GM21529 (cell line): ENCODE results near the gene MCM6.
"Not testable (repeated sequence)": the region's sequence is repeated elsewhere in the genome, so short reads cannot be mapped to it uniquely, and the experiment has no call there.

Experiments
- ATAC-seq: cut with Tn5 transposase; IDR thresholded peaks from one replicate; pipeline ENCODE4 v1.9.1; 2021; ENCODE audit not compliant: unreplicated experiment

Gene MCM6

DNA sequence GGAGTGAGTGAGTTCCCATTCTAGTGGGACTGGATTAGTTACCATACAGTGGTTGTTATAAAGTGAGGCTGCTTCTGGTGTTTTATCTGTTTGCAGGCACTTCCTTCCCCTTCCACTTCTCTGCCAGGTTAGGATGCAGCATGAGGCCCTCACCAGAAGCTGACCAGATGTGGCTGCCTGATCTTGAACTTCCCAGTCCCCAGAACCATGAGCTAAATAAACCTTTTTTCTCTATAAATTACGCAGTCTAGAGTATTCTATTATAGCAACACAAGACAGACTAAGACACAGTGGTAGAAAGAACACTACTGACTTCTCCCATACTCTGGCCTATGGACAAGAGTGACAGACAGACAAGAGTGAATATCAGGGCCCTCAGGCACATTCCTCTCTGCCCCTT, 53.4 kb downstream of the MCM6 start:
- no peak for ATAC-seq

DNA sequence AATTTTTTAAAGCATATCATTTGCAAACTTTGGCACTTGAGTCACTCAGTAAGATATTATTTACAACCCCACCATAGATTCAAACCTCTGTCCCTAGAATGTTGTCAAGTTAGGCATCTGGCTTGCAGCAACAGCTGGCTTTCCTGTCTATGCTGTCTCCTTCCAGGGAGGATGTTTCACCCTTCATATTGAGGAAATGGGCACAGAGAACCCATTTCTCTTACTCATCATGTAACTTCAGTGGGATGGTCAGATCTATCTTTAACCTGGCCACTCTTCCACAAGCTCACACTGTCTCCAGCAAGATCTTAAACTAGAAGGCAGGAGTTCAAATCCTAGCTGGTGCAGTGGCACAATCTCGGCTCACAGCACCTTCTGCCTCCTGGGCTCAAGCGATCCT, 55.1 kb downstream of the MCM6 start:
- no peak for ATAC-seq

DNA sequence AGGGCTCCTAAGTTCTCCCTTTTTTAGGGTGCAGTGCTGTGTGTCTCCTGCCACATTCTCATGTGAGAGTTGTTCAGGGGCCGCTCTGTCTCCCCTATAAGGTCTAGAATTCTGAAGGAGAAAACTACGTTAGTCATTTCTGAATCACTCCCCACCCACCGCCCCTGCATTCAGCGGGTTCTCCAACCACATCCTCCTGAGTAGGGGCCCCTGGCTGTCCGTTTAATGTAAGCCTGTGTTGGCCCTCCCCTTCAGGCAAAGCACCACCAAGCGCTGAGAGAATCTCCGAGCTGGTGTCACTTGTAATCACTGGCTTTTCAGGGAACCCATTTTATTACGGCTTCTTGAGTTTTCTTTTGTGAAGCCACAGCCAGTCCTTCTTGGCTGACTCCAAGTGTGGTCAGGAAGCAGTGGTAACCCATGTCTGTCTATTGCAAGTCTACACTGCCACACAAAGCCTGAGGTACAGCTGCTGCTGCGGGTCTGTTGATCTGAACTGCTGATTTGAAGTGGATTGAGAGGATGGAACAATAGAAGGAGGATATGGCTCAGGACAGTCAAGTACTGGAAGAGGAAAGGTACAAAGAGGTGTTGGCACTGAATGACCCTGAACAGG, 56.1 kb downstream of the MCM6 start:
- ATAC-seq = peak; percentile 91

DNA sequence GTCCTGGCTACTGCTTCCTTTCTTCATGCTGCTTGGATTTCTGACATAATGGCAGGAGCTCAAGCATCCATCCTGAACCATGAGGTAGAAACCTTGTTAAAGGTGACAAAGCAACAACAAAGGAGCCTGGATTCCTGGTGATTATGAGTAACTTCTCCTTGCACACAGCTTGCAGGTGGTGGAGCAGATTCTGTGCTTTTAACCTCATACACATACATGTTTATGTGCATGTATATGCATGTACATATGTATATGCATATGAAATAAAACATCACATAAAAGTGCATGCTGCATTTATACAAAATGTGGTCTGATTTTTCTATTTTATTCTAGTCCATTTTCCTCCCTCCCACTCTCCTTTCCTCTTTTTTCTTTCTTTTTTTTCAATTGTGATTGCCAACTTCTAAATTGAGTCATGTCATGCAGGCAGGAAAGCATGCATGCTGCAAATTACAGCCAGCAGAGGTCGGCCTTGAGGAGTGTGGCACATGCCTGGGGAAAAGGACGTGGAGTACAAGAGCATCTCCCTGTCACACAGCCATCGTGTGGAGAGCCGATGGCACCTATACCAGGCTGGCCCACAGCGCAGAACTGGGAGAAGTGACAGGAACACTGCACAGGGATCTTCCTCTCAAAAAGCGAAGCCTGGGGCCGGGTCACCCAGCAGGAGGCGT, 57.2 kb downstream of the MCM6 start:
- no peak for ATAC-seq

DNA sequence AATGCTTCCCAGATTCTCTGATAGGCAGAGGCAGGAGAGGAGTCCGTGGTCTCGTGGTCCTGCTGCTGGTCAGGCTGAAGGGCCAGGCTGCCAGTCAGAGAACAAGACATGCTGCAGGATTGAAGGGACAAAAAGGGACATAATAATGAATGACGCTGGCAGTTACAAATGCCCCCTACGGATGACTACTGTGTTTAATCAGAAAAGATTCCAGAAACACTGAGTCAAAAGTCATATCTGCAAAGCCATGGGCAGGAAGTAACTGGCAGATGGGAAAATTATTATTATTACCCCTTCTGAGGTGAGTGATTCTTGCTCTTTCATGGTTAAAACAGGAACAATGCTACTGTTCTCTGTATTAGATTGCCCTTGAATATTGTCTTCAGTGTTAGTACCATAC, 58.3 kb downstream of the MCM6 start:
- ATAC-seq = no peak

DNA sequence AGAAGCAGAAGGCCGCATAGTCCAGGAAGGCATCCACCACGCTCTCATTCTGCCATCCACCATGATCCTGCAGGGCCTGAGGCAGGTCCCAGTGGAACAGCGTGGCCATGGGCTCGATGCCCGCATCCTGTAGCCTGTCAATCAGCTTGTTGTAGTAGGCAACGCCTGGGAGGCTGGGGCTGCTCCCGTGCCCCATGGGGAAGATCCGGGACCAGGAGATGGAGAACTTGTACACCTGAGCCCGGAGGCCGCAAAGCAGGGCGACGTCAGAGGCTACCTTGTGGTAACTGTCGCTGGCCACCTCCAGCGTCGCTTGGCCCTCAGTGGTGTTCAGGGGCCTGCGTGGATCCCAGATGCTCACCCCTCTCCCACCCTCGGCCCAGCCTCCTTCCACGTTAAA, 58.8 kb downstream of the MCM6 start:
- no peak for ATAC-seq

DNA sequence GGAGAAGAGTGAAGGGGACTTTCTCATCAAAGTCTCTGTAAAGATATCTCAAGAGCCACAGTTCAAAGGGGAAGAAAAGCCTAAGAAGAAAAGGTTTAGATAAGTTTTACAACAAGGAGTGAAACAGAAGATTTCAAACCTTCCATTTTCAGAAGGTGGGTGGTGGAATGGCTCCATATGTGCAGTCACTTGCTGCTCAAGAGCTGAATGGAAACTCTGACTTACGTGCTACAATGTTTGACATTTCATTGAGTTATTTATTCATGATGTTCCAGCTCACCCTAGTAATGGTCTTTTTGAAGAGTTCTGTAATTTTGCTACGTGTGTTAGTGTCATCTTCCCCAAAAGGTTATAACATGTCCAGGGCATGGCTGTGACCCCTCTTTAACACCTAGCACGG, 61.0 kb downstream of the MCM6 start:
- ATAC-seq = no peak

DNA sequence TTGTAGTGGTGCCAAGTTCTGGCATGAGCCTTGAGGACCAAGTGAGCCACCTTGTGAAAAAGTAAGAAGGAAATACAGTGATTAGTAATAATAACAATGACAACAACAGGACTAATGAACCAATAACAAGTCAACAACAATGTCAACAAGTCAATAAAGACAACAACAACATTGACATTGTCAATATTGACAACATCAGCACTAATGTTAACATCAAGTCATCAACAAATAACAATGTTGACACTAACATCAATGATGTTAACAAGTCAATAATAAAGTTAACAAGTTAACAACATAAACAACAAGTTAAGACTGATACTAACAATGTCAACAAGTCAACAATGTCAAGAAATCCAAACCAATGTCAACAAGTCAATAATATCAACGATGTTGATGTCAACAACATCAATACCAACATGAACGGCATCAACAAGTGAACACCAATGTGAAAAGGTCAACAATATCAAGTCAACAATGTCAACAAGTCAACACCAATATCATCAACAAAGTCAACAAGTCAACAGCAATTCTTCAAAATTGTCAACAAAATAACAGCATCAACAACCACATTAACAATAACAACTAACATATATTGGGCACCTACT, 63.2 kb downstream of the MCM6 start:
- ATAC-seq = no peak

DNA sequence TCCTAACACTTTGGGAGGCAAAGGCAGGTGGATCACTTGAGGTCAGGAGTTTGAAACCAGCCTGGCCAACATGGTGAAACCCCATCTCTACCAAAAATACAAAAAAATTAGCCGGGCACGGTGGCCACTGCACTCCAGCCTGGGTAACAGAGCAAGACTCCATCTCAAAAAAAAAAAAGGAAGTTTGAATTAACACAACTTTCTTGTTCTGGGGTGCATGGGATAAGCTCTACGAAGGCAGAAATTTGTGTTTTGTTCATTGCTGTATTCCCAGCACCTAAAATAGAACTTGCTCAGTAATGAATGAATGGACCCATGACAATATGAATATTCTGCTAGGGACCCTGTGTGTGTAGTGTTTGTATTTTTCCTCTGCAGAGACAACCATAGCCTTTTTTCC, 68.4 kb downstream of the MCM6 start:
- not testable (repeated sequence) for ATAC-seq

DNA sequence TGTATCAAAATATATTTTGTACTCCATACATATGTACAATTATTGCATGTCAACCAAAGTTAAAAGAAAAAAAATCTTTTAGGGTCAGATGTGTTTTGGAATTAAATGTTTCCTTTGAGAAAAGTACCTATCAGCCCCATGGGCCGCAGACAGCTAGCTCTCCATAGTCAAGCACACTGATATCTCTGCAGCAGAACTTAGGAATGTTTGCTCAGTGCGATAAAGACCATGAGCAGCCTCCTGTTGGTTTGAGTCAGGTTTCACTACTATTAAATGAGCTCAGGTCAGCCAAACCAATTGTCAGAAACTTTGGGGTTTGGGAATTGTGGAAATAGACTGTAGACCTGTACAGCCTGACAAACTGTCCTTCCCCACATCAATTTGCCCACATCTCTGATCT, 73.0 kb downstream of the MCM6 start:
- ATAC-seq = no peak

DNA sequence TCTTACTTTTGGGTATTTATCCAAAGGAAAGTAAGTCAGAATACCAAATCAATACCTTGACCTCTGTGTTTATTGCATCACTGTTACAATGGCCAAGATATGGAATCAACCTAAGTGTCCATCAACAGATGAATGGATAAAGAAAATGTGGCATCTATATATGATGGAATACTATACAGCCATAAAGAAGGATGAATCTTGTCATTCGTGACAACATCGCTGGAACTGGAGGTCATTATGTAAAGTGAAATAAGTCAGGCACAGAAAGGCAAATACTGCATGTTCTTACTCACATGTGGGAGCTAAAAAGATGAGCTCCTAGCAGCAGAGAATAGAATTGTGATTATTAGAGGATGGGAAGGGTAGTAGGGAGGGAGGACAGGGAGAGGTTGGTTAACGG, 73.9 kb downstream of the MCM6 start:
- no peak for ATAC-seq

DNA sequence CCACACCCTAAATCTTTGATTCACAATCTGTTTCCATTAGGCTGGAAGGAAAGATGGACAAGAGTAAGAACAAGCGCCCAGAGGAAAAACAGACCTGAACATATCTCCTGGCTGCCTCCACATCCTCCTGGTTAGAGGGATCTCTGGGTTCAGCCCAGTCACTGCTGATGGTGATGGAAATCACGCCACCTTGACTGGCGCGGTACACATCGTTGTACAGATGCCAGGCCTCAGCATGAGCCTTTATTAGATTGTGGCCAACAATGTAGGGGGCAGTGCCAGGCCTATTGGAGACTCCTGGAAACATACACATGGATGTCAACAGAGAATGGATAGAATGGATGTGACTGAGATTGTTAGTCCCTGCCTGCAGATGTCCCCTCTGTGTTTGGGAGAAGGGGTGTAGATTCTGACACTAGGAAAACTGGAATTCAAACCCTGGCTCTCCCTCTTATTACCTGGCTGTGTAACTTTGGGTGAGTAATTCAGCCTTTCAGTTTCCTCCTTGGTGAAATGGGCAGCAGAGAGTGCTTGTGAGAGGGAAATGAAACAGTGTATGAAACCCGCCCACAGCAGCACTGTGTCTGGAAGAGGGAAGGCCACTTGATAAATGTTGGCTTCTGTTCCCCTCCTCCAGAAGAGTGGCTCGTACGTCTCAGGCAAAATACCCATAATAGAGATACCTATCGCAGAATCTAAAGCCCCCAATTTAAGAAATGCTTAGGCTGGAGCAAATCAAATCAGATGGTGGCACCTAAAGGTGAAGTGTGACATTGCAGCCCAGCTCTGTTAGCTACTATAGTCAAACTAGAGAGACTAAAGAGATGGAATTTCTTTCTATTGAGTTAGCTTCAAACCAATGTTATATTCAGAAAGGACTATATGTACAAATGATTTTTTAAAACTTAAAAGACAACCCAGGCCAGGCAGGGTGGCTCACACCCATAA, 75.5 kb downstream of the MCM6 start:
- no peak for ATAC-seq

DNA sequence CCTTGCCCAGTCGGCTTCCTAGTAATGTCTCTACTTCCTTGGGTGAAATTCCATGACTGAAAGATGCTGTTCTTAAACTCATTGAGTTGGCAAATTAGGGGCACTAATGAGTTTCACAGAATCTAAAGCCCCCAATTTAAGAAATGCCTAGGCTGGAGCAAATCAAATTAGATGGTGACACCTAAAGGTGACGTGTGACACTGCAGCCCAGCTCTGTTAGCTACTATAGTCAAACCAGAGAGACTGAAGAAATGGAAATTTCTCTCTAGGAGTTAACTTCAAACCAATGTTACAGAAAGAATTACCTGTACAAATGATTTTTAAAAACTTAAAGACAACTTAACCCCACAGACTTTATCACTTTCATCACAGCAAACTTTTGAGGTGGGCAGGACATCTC, 76.5 kb downstream of the MCM6 start:
- ATAC-seq = no peak

DNA sequence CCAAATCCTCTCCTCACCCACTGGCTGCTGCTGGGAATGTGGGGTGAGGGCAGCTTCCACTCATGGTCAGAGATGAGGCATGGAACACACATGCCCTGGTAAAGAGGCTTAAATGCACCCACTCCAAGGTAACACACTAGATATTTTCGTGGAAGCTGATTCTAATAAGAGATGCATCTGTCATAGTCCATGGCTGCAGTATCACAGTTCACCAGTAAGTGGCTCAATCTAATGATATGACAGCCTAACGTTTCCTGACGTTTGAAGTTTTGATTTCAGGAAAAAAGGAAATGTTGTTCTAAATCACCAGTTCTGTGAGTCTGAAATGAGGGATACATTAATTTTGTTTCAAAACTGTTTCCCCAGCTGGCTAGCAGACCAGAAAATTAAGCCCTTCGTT, 77.5 kb downstream of the MCM6 start:
- ATAC-seq = no peak

DNA sequence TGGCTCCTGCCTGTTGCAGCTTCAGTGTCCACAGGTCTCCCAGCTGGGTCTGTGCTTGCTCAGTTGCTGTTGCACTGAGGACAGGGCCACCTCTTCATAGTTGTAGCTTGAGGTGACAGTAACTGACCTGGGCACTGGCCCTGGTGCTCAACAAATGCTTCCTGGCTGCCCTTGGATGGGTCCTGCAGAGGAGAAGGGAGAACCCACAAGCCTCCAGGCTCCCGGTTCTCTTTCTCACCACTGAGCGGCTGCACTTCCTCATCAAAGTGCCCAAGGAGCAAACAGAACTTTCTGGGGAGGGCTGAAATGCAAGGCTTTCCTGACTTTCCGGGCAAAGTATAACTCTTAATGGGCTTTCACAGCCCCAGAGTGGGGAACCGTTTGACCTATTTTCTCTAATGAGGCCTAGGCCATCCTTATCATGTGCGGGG, 78.0 kb downstream of the MCM6 start:
- no peak for ATAC-seq

DNA sequence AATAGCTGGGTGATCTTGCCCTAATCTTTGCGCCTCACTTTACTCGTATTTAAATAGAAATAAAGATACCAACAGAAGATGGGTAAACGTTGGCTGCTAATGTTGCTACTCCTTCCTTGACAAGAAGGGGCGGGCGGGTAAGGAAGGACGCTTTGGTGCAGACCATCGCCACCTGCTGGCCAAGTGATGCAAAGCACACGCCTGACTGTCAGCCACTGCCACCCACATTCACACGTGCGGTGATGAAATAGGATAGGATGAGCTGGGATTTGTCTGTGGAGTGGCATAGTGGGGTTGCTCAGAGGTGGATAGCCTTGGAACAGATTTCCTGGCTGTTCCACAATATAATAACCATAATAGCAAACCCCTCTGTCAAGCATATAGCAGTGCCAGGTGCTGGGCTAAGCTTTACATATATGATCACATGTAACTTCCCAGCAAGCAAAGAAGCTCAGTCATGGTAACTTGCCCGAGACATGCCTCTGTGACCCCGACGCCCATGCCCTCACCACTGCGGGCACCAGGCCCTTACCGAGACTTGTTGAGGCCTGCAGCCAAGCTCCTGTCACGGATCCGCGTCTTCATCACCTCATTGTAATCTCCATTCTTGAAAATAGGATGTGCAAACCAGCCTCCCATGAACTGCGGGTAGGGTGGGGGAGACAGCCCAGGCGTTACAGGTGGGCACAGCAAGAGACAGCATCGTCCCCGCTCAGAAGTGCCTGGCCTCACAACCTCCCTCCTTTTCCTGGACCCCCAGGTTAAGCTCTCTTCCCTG, 78.6 kb downstream of the MCM6 start:
- ATAC-seq = peak; percentile 76

DNA sequence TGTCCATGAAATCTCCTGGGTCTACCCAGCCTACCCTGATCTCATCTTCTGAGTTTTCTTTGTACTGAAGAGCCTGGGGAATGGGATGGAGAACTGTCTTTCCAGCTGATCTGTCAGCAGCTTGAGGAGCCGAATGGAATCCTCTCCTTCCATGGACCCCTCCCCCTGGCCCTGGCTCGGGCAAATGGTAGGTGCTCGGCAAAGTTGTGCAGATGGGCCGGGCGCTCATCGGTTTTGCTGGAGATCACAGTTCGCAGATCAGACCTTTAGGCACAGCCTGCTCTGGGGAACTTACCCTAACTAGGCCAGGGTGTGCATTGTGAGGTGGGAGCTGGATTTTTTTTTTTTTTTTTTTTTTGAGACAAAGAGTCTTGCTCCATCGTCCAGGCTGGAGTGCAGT, 79.6 kb downstream of the MCM6 start:
- no peak for ATAC-seq

DNA sequence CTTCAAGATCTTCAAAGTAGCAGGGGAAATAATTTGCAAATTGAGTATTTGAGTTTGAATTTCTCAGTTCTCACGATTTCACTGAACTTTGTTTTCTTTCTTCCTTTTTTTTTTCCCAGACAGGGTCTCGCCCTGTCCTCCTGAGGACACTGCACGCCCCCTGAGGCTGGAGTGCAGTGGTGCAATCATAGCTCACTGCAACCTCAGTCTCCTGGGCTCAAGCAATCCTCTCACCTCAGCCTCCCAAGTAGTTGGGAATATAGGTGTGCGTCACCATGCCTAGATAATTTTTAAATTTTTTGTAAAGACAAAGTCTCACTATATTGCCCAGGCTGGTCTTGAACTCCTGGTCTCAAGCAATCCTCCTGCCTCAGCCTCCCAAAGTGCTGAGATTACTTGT, 80.6 kb downstream of the MCM6 start:
- not testable (repeated sequence) for ATAC-seq

DNA sequence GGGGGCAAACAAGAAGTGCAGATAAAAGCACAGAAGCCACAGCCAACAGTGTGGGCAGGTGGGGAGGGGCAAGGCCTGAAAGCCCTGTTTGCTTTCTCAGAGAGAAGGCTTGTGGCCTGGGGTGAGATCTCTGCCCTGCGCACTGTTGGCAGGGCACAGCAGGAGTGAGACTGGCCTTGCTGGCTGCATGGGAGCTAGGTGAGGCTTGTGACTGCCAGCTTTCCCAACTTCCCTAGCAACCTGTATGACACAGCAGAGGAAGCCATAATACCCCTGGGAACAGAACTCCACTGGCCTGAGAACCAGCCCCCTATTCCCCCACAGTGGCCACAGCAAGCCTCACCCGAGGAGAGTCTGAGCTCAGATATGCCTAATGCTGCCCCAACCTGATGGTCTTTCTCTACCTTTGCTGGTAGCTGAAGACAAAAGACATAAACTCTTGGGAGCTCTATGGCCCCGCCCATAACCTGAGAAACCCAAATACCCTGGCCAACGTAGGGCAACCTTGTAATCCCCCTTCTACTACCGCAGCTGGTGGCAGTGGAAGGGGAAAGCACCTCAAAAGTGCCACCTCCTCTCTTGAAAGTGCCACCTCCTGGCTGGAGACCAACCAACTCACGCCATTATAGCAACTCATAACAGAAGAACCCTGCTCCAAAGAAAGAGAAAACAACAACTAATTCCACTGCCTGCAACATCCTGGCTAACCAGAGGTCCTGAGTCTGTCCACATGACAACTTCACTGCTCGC, 83.7 kb downstream of the MCM6 start:
- ATAC-seq = no peak
